Sigmoid colon (tissue), 7 donors: Measurements from ENCODE around the gene HOXA13. TPM values are rescaled to one million over a fixed set of nuclear protein-coding genes. Genes with fewer than 3 reads are reported as not detected.

ENCODE experiments used
- DNase-seq: peaks from one replicate; pipeline ENCODE4 v3.0.0-alpha.2; 2019
- H3K27ac ChIP-seq, 4 donors: fragments of 200-600 bp; sonication (generic); one replicate each; pipeline ENCODE4 v1.5.1; 2016 to 2019; ENCODE audit warnings: mild to moderate bottlenecking in 1 of 4
- H3K27me3 ChIP-seq, 3 donors: fragments of 200-600 bp; sonication (generic); one replicate each; pipeline ENCODE4 v1.5.1; 2019; ENCODE audit warnings: mild to moderate bottlenecking in 1 of 3
- H3K36me3 ChIP-seq, 4 donors: fragments of 200-600 bp; sonication (generic); one replicate each; pipeline ENCODE4 v1.5.1; 2016 to 2019
- H3K4me1 ChIP-seq, 4 donors: fragments of 200-600 bp; sonication (generic); one replicate each; pipeline ENCODE4 v1.5.1; 2017 to 2019
- H3K4me3 ChIP-seq, 4 donors: fragments of 200-600 bp; sonication (generic); one replicate each; pipeline ENCODE4 v1.5.1; 2017 to 2019; ENCODE audit warnings: mild to moderate bottlenecking in 2 of 4, moderate library complexity in 1 of 4
- H3K9me3 ChIP-seq, 4 donors: fragments of 200-600 bp in 3 of 4; sonication (generic) in 3 of 4; one replicate each; pipeline versions ENCODE4 v1.5.1 to v1.6.1; 2013 to 2019
- CTCF ChIP-seq, 4 experiments: fragments of 450-650 bp in 3 of 4; fragments of 200-600 bp in 1 of 4; IDR thresholded peaks; one replicate each; pipeline ENCODE4 v1.5.1; 2016 to 2019; ENCODE audit warnings: antibody characterized with exemption in 4 of 4, mild to moderate bottlenecking in 3 of 4, moderate library complexity in 2 of 4
- EP300 ChIP-seq, 4 donors: sonication (generic); formaldehyde crosslinking; IDR thresholded peaks; one replicate each; pipeline ENCODE4 v1.6.1; 2017; ENCODE audit warnings: antibody characterized with exemption in 4 of 4
- POLR2A ChIP-seq, 2 donors: fragments of 450-650 bp; IDR thresholded peaks; one replicate each; pipeline ENCODE4 v1.6.1; 2016; ENCODE audit warnings: antibody characterized with exemption in 2 of 2, mild to moderate bottlenecking in 2 of 2, moderate library complexity in 2 of 2
- POLR2AphosphoS5 ChIP-seq, 4 donors: sonication (generic); formaldehyde crosslinking; IDR thresholded peaks; one replicate each; pipeline ENCODE4 v1.6.1; 2017; ENCODE audit warnings: antibody characterized with exemption in 4 of 4
- WGBS, 2 donors: extraction: QIAGEN DNeasy Blood & Tissue Kit; methylation state at CpG; one replicate each; pipeline ENCODE4 v1.1.7; 2013; 5-methylcytosine and 5-hydroxymethylcytosine counted together
- intact Hi-C: fragments of 100-400 bp; cut with DNase I; formaldehyde crosslinking; loops from one replicate; pipeline ENCODE4 v1.15.1; 2023
- polyA plus RNA-seq, 3 donors: library from polyadenylated mRNA; stranded (reverse); fragments of 200-250 nt; gene quantifications; one replicate each; pipeline ENCODE4 v1.2.3, GENCODE V29; 2013
- total RNA-seq, 4 donors: library from RNA; depleted of rRNA; stranded (reverse); fragments of >200 nt; gene quantifications; one replicate each; pipeline ENCODE4 v1.1.0, GENCODE V29; 2016
- donor health status: healthy with polysubstance abuse.
- donor health status: Bipolar disorder and iron deficiency.
- donor health status: healthy.

HOXA13 gene
- total and polyA plus RNA-seq, 7 donors: 9.4 to 35.3 (median 20.8) TPM

GRCh38 chr7:27196287-27196767 is 3.6 kb downstream of the HOXA13 start:
- peaks cover 0 to 36% (median 0%) of the 10 kb centered on the region in 3 donors for H3K27me3 ChIP-seq
- TF ChIP-seq POLR2AphosphoS5 (IDR thresholded peaks at IDR 0.05) (peak in 2 of 4 donors; percentile 32 to 53), CTCF (IDR thresholded peaks at IDR 0.05) (peak in 3 of 4 experiments; percentile 58 to 81 (median 76)), EP300 (IDR thresholded peaks at IDR 0.05) (no peak)
- peak; percentile 94 for DNase-seq
- intact Hi-C loops: loop anchor here (5.0 to 10.0 kb wide), 3 partner anchors 466 to 978 kb away; partner anchors contain the start of gene HIBADH
- peak overlapping the region in 3 of 4 donors; percentile 97 to 98 (median 98) for H3K27ac ChIP-seq
- H3K36me3 ChIP-seq: no peaks in the 10 kb centered on the region
- WGBS, 2 donors: 1 to 4% methylated on average over 6 of the region's 6 CpGs
- H3K4me3 ChIP-seq: peak overlapping the region; percentile 63 to 78 (median 70)
- no peaks in the 10 kb centered on the region for H3K9me3 ChIP-seq
- peaks cover 0 to 60% (median 35%) of the 10 kb centered on the region in 4 donors for H3K4me1 ChIP-seq

GRCh38 chr7:27194686-27195379 is 5.1 kb downstream of the HOXA13 start:
- Histone ChIP-seq H3K27ac (peak overlapping the region in 3 of 4 donors; percentile 97 to 98 (median 98)), H3K36me3 (no peaks in the 10 kb centered on the region), H3K27me3 (peaks cover 0 to 31% (median 0%) of the 10 kb centered on the region in 3 donors), H3K9me3 (no peaks in the 10 kb centered on the region), H3K4me1 (peaks cover 0 to 64% (median 41%) of the 10 kb centered on the region in 4 donors), H3K4me3 (peak overlapping the region; percentile 63 to 78 (median 70))
- TF ChIP-seq CTCF (IDR thresholded peaks at IDR 0.05) (no peak), POLR2AphosphoS5 (IDR thresholded peaks at IDR 0.05) (no peak)
- WGBS, 2 donors: 18 to 39% methylated on average over 9 of the region's 9 CpGs
- intact Hi-C loops: loop anchor here (5.0 to 10.0 kb wide), 3 partner anchors 467 to 980 kb away; partner anchors contain the start of gene HIBADH
- no peak for DNase-seq

DNA sequence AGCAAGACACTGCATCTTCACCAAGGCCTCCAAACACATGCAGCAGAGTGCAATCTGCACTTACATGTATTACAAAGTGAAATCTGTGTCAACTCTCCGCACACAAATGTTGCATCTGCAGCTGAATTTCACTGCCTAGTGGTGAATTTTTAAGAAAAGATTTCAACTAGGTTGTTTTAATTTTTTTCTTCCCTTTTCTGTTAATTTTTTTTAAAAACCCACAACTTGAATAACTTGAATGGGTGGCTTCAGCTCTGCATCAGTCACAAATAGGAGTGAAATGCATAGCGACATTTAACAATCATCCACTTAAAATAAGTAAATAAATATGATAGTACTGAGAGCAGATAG is 5.9 kb downstream of the HOXA13 start:
- peaks cover 0 to 70% (median 49%) of the 10 kb centered on the region in 4 donors for H3K4me1 ChIP-seq
- H3K27me3 ChIP-seq: peaks cover 0 to 31% (median 0%) of the 10 kb centered on the region in 3 donors
- peak overlapping the region in 3 of 4 donors; percentile 97 to 98 (median 98) for H3K27ac ChIP-seq
- WGBS, 2 donors: 14 to 37% methylated on average over 2 of the region's 2 CpGs
- no peak for DNase-seq
- H3K4me3 ChIP-seq: peak overlapping the region; percentile 63 to 78 (median 70)
- intact Hi-C loops: loop anchor here (10.0 kb wide), 1 partner anchor 981 kb away; no protein-coding TSS in a partner anchor
- TF ChIP-seq POLR2A (IDR thresholded peaks at IDR 0.05) (no peak), POLR2AphosphoS5 (IDR thresholded peaks at IDR 0.05) (peak in 2 of 4 donors; percentile 5 to 28)
- no peaks in the 10 kb centered on the region for H3K36me3 ChIP-seq
- H3K9me3 ChIP-seq: no peaks in the 10 kb centered on the region

GRCh38 chr7:27193335-27194001 is 6.4 kb downstream of the HOXA13 start:
- TF ChIP-seq CTCF (IDR thresholded peaks at IDR 0.05): no peak
- TF ChIP-seq POLR2AphosphoS5 (IDR thresholded peaks at IDR 0.05): no peak
- no peak for TF ChIP-seq POLR2A (IDR thresholded peaks at IDR 0.05)
- no peak for TF ChIP-seq EP300 (IDR thresholded peaks at IDR 0.05)
- H3K4me1 ChIP-seq: peaks cover 0 to 72% (median 52%) of the 10 kb centered on the region in 4 donors
- H3K27me3 ChIP-seq: peaks cover 0 to 29% (median 0%) of the 10 kb centered on the region in 3 donors
- intact Hi-C loops: loop anchor here (10.0 kb wide), 1 partner anchor 981 kb away; no protein-coding TSS in a partner anchor
- 12 to 21% methylated on average over 29 of the region's 29 CpGs for WGBS, 2 donors
- H3K4me3 ChIP-seq: peak overlapping the region; percentile 43 to 76 (median 64)
- no peaks in the 10 kb centered on the region for H3K9me3 ChIP-seq
- no peak for DNase-seq
- H3K27ac ChIP-seq: peak overlapping the region in 3 of 4 donors; percentile 97 to 98 (median 98)
- H3K36me3 ChIP-seq: no peaks in the 10 kb centered on the region
